GM18867 (cell line): ENCODE data around the gene SPRYD4.
"Not testable (repeated sequence)": the region's sequence is repeated elsewhere in the genome, so short reads cannot be mapped to it uniquely, and the experiment has no call there.

ENCODE experiments used
- ATAC-seq: cut with Tn5 transposase; IDR thresholded peaks from one replicate; pipeline ENCODE4 v1.9.1; 2021; ENCODE audit warnings: mild to moderate bottlenecking, moderate library complexity; ENCODE audit not compliant: unreplicated experiment

Gene SPRYD4

DNA sequence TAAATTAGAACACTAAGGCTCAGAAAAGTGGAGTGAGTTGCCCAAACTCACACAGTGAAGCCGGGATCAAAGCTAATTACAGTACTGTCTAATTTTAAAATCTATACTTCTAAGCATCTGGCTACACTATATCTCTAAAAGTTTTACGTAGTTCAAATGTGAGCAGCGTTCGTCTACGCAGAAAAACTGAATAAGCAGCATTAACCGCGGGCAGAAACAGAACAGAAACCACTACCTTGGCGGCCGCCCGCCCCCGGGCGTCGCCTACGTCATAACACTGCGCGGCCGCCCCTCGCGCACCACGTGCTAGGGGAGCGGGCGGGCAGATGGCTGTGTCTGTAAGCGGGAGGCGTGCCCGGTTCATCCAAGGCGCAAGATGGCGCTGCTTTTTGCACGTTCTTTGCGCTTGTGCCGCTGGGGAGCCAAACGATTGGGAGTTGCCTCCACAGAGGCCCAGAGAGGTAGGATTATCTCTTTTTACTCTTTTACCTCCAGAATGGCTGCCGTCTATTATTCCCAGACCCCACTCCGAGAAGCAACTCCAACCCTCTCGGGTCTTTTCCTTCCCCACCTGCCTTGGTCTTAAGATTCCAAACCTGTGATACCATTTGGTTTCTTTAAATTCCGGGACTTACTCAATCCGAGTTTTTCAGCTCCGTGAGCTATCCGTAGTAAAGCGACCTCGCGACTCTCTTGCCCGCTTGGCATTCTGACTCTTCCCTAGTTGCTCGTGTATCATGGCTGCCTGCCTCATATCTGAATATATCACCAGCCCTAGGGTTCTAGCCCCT lies at the start of gene SPRYD4:
Gene SPRYD4 (plus strand): TSS at position 363 of the 791 bp plus-strand sequence. CDS start 14 bp downstream, at position 377.
- ATAC-seq = peak; percentile 88

DNA sequence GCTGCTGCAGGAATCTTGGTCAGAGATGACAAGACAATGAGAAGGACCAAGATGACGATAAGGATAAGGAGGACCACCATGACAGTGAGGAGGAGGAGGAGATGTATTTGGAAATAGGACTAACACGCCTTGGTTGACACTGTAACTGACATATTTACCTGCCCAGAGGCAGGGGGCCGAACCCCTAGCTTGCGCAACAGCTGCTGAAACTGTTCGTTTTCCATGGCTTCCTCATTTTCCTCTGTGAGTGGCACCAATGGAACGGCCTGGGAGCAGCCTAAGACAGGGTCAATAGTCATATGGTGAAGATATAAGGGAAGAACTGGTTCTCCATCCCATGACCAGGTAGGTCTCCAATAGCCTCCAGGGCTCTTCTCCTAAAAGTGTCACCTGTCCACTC lies 48.0 kb upstream of the SPRYD4 start:
- no peak for ATAC-seq

DNA sequence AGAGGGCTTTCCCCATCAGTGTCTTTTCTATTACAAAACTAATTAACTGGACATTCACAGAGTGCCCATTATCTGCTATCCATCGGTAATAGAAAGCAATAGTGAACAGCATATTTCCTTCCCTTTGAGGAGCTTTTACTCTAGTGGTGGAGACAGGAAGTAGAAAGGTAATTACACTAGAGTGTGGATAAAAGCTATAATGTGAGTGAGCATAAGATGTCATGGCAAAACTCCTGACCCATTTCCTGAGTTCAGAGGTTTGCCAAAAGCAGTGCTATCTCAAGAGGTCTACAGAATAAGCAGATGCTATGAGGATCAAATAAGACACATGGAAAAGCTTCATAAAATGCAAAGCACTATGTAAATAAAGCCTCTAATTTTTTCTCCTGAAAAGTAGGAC lies 43.2 kb upstream of the SPRYD4 start:
- ATAC-seq = no peak

DNA sequence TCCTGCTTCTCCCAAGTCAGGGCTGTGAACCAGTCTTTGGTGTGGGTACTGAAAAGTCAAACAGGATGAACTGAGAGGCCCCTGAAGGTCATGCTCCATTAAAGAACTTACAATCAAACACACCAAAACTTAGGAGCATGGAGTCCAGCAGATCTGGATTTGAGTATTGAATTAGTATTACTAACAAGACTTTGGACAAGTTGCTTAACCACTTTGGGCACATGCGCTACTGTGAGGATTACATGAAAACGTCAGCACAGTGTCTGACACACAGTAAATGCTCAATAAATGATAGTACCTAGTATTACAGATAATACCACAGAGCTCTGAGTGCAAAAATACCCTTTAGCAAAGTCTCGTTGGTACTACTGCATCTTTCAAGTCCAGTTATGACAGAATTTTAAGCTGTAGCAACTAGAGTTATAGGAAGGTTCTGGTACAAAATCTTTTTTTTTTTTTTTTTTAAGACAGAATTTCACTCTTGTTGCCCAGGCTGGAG lies 42.4 kb upstream of the SPRYD4 start:
- ATAC-seq = no peak

DNA sequence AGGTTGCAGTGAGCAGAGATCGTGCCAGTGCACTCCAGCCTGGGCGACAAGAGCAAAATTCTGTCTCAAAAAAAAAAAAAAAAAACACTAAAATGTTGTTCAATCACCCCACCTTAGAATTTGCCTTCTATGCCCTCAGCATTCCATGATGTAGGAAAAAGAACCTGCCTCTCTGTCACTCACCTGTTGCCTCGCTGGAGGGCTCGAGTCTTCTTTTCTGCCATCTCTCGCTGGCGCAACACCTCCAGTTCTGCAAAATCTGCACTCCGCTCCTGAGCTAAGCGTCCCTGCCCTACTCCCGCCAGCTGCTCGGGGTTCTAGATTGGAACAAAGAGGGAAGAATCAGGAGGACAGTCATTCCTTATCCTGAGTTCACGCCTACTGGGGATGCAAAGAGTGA lies 37.1 kb upstream of the SPRYD4 start:
- ATAC-seq = no peak

DNA sequence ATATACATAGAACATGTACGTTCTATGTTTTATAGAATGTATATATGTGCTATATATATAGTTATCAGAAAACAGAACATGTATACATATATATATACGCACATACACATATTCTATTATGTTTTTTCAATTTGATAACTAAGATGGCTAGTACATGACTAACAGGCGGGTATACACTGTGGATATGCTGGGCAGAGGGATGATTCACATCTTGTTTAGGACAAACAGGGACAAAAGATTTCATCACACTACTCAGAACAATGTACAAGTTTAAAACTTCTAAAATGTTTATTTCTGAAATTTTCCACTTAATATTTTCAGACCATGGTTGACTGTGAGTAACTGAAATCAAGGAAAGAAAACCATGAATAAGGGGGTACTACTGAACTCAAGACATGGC lies 36.5 kb upstream of the SPRYD4 start:
- ATAC-seq = no peak

DNA sequence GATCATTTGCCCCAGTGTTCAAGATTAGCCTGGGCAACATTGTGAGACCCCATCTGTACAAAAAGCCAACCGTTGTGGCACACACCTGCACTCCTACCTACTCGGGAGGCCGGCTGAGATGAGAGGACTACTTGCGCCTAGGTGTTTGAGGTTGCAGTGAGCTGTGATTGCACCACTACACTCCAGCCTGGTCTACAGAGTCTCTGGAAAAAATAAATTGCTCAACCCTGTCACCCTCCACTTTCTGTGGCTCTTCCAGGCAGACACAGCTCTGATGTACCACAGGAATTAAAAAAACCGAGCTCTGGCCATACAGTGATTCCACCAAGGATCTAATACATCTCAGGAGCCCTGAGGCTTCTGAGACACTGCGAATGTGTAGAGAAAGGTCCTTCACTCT lies 33.5 kb upstream of the SPRYD4 start:
- ATAC-seq = no peak

DNA sequence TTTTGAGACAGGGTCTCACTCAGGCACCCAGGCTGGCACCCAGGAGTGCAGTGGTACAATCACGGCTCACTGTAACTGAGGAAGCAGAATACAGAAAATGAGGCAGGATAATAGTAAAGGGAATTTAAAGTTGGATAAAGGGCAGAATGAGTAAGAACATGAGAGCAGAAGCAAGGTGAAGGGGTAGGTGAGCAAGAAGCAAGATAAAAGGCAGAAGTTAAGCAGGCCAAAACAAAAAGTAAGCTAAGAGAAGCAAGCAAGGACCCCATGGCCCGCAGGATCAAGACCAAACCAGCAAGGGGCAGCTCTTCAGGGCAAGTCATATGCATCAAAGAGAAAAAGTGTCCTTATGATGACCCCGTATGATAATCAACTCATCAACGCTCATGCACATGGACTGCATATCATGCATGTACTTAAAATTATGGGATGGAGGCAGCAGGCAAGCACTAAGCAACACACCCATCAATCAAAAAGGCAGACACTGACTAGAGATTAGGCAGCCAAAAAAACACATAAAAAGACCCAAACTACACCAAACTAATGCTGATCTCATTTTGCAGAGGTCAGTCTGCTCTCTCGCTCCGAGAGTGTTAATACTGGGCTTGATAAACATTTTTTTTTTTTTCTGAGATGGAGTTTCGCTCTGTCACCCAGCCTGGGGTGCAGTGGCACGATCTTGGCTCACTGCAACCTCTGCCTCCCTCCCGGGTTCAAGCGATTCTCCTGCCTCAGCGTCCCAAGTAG lies 30.8 kb upstream of the SPRYD4 start:
- ATAC-seq = no peak

DNA sequence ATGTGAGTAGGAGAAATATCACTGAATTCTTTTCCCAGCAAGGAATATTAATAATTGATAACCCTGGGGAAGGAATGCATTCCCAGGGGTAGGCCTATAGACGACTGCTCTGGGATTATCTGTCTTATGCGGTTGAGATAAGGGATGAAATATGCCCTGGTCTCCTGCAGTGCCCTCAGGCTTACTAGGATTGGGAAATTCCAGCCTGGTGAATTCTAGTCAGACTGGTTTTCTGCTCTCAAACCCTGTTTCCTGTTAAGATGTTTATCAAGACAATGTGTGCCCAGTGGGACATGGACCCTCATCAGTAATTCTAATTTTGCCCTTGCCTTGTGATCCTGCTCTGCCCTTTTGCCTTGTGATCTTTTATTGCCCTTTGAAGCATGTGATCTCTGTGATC lies 25.2 kb upstream of the SPRYD4 start:
- ATAC-seq = not testable (repeated sequence)

DNA sequence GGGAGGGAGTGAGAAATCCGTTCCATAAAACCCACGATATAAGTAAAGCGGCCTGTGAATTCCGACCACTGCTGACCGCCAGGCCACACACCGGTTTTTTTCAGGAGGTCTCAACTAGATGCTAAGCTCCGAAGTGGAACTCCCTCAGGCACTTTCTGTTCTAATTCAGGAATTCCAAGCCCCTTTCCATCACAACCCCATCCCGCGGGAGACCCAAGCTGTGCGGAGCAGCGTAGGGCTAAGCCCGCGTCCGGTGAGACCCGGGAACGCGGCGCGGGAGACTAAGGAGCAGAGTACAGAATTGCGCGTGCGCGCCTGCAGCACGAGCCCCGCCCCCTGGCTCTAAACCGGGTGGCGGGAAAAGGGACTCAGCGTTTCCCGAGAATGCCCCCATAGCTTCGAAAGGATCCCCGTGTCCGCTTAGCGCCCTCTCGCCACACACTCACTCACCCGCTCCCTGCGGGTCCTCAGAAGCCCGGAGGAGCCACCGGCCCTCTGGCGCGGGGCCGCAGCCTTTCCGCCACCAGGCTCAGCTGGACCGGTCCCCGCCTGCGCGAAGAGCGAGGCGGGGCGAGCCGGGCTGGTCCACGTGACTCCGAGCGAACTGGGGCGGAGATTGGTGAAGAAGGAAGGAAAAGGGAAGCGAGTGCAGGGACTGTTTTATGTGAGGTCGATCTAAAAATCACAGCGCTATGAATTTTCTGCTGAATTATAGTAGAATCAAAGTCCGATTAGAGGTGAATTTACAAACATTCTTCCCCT lies 19.3 kb upstream of the SPRYD4 start, which contains the start of gene TIMELESS:
Gene TIMELESS (minus strand): TSS at position 567 of the 762 bp plus-strand sequence. CDS start 15,256 bp downstream, outside the sequence.
- ATAC-seq = peak; percentile 92

DNA sequence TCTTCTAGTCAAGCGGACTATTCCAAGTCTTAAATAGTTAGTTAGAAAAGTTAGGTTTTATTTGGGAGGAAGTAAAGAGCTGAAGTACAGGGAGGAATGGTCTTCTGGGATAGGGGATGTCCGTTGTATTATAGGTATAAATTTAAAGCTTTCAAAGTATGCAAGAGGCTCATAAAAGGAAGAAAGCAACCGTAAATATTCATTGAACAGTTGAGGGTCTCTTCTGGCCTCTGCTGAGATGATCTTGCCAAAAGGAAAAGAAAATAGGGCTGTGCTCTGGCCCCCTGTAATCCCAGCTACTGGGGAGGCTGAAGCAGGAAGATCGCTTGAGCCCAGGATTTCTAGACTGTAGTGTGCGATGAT lies 18.8 kb upstream of the SPRYD4 start:
- ATAC-seq = no peak

DNA sequence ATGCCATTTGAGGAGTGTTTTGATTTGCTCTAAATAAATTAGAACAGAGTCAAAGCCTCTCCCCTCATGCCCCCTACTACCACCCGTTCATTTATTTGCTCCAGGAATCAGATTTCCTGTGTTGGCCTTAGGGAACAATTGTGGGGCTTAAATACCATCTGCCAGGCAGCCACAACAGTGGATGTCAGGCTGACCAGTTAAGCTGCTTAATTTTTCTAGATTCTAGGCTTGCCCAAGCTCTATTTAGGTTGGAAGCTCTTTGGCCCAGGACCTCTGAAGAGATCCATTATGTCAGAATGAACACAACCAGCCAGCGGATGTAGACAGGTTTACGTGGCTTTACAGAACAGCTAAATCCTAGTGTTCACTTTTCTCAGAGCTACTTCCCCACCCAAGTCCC lies 18.1 kb upstream of the SPRYD4 start:
- no peak for ATAC-seq

DNA sequence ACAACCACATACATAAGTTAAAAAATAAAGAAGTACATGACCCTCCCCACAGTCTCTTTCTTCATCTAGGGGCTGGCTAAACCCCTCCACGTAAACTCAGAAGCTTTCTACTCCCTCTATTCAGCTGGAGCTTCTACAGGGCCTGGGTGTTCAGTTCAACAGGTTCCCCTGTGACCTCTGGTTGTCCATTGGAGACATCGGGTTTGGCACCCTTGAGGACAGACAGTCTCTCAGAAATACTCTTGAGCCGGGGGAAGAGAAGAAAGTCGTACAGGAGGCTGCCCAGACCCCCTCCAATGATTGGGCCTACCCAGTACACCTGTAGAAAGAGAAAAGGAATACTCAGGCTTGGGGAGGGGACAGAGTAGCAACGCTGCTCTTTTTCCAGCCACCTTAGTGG lies 17.2 kb upstream of the SPRYD4 start:
- no peak for ATAC-seq

DNA sequence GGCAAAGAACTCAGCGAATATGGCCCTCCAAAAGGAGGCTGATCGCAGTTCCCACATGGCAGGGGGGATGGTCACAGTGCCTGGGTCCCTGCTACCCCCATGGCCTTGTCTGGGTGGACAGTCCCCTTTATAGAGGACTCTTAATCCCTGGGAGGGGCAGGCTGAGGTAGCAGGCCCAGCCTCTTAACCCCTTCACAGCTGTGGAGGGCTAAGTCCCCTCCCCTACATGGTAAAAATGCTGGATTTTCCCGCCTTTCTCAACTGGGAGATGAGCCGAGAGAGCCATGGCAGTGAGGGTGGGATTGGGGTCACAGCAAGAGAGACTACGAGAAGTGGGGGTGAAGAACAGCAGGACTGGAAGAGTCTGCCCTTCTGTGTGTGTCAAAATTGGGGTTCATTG lies 13.8 kb upstream of the SPRYD4 start, which contains the start of gene MIP:
Gene MIP (minus strand): TSS at position 101 of the 400 bp plus-strand sequence. CDS start 44 bp downstream, at position 57.
- ATAC-seq = no peak

DNA sequence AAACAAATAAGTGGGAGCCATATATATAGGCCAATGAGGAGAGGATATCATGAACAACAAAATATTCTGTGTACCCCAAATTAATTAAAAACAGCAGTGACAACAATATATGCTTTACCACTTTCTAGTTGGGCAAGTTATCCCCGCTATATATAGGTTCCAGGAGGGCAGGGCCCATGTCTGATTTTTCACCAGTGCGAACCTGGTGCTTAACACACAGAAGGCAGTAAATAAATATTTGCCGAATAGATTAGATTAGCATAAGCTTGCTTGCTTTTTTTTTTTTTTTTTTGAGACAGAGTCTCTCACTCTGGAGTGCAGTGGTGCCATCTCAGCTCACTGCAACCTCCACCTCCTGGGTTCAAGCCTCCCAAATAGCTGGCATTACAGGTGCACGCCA lies 10.6 kb upstream of the SPRYD4 start:
- ATAC-seq = no peak

DNA sequence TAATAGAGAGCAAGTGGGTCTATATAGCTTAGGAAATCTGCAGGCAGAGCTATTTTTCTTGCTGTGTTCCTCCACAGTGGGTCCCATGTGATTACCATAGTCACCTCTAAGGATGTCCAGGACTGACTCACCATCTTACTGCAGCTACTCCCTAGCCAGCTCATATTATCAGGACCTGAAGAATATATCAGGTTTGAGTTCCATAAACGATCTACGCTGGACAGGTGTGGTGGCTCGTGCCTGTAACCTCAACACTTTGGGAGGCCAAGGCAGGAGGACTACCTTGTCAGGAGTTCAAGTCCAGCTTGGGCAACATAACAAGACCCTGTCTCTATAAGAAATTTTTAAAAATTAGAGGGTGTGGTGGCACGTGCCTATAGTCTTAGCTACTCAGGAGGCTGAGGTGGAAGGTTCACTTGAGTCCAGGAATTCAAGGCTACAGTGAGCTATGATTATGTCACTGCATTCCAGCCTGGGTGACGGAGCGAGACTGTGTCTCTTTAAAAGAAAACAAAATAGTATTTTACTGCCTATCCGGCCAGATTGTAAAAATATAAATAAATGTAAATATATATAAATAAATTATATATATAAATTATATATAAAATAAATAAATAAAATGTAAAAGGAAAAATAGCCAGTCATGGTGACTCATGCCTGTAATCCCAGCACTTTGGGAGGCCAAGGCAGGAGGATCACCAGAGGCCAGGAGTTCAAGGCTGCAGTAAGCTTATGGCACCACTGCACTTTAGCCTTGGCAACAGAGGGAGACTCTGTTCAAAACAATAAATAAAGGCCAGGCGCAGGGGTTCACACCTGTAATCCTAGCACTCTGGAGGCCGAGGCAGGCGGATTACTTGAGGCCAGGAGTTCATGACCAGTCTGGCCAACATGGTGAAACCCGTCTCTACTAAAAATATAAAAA lies 6.9 kb upstream of the SPRYD4 start:
- ATAC-seq = no peak

DNA sequence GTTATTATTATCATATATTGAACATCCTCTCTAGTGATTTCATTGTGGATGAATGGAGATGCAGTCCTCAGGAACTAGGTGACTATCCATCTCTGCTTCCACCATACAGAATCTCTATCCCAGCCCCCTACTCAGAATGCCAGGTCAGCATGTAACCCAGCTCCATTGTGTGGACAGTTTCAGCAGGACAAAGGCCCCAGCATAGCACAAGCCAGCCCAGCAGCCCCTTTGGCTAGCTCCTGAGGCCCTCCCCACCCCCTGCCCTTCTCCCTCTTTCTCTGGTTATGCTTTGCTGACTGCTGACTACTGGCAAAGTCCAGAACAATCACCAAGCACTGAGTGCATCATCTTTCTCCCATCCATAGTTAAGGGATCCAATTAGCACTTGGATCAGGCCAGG lies 5.8 kb upstream of the SPRYD4 start:
- no peak for ATAC-seq

DNA sequence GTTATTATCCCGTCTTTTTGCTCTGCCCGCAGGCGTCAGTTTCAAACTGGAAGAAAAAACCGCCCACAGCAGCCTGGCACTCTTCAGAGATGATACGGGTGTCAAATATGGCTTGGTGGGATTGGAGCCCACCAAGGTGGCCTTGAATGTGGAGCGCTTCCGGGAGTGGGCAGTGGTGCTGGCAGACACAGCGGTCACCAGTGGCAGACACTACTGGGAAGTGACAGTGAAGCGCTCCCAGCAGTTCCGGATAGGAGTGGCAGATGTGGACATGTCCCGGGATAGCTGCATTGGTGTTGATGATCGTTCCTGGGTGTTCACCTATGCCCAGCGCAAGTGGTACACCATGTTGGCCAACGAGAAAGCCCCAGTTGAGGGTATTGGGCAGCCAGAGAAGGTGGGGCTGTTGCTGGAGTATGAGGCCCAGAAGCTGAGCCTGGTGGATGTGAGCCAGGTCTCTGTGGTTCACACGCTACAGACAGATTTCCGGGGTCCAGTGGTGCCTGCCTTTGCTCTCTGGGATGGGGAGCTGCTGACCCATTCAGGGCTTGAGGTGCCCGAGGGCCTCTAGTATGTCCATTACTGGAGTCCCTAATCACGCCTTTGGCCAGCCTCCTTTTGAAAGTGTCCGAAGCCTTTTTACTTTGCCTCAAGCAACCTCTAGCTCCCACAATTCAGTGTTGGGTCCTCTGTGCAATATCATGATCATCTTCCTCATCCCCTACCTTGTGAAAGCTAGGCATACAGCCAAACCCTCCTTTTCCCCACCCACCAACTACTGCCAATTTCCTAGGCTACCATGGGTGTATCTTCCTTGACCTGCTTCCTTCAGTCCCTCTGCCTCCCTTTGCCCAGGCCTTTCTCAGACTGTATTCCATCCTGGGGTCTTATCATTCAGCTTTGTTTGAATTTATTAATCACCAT lies 891 bp downstream of the SPRYD4 start:
- ATAC-seq = no peak

DNA sequence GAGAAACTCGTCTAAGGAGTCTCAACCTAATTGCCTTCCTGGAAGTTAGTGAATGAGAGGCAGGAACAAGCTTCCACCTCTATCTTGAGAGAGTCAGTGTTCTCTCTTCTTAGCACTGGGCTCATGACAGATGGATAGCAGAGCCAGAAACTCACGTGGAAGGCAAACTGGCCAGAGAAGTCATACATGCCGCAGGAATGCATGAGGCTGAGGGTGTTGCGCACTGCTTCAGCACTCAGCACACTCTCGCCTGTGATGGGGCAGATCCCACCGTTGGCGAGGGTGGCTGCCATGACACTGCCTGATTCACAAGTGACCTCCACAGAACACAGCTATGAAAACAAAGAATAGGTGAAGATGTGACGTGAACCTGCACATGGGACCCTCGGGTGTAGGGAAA lies 6.0 kb downstream of the SPRYD4 start:
- ATAC-seq = no peak
